MCF 10A (cell line): ENCODE measurements around the gene LPAR3. TPM values are rescaled to one million over a fixed set of nuclear protein-coding genes. Genes with fewer than 3 reads are reported as not detected.

Experiments
- BruUV-seq: library from RNA; stranded (reverse); fragments of 400-500 nt; replicated peaks from 2 replicates; lab custom pipeline; 2021; lab: Mats Ljungman, UMichigan
- CTCF ChIA-PET: fragments of 300-600 bp; sonication (Branson Sonifier 250); formaldehyde crosslinking; extraction: SDS; loops from one replicate; lab custom pipeline; 2021; ENCODE audit warnings: antibody characterized with exemption, inconsistent platforms; lab: Yijun Ruan, JAX
- POLR2A ChIA-PET: fragments of 300-600, 350-650 bp; sonication (Branson Sonifier 250); formaldehyde crosslinking; extraction: SDS; loops from one replicate; lab custom pipeline; 2020; ENCODE audit warnings: antibody characterized with exemption, inconsistent platforms; lab: Yijun Ruan, JAX
- DNase-seq: peaks from one replicate; pipeline ENCODE4 v3.0.0-alpha.2; 2018; ENCODE audit not compliant: unreplicated experiment
- H3K27ac Mint-ChIP-seq: one replicate; pipeline ENCODE4 v1.8.0; 2022; ENCODE audit warnings: mild to moderate bottlenecking, low read depth, mixed read lengths; ENCODE audit not compliant: unreplicated experiment
- H3K27me3 Mint-ChIP-seq: one replicate; pipeline ENCODE4 v1.8.0; 2022; ENCODE audit warnings: mixed read lengths; ENCODE audit not compliant: insufficient read depth, unreplicated experiment
- H3K36me3 Mint-ChIP-seq: one replicate; pipeline ENCODE4 v1.8.0; 2022; ENCODE audit warnings: mild to moderate bottlenecking, moderate library complexity, mixed read lengths; ENCODE audit not compliant: insufficient read depth, unreplicated experiment
- H3K4me1 Mint-ChIP-seq: one replicate; pipeline ENCODE4 v1.8.0; 2022; ENCODE audit warnings: mixed read lengths; ENCODE audit not compliant: insufficient read depth, unreplicated experiment
- H3K4me3 Mint-ChIP-seq: one replicate; pipeline ENCODE4 v1.8.0; 2022; ENCODE audit warnings: mild to moderate bottlenecking, moderate library complexity, mixed read lengths; ENCODE audit not compliant: unreplicated experiment
- H3K9me3 Mint-ChIP-seq: one replicate; pipeline ENCODE4 v1.8.0; 2022; ENCODE audit warnings: mixed read lengths; ENCODE audit not compliant: unreplicated experiment
- CTCF ChIP-seq: fragments of 200-600 bp; IDR thresholded peaks from one replicate; pipeline ENCODE4 v1.8.0; 2022; ENCODE audit warnings: antibody characterized with exemption, mild to moderate bottlenecking; ENCODE audit not compliant: unreplicated experiment
- intact Hi-C: fragments of 100-400 bp; cut with micrococcal nuclease; formaldehyde crosslinking; loops from 2 replicates; pipeline ENCODE4 v1.14.1; 2022
- total RNA-seq: library from RNA; stranded (reverse); gene quantifications from 2 replicates; pipeline ENCODE4 v1.2.3, GENCODE V29; 2022

The LPAR3 gene
- total RNA-seq, 1 experiment from 2014 or later = 1.0 TPM

GRCh38 chr1:84797603-84798002, 95.4 kb downstream of the LPAR3 start:
- H3K27ac Mint-ChIP-seq = no peak overlapping the region
- no peak for TF ChIP-seq CTCF
- H3K4me3 Mint-ChIP-seq = no peak overlapping the region
- no peaks in the 10 kb centered on the region for H3K27me3 Mint-ChIP-seq
- BruUV-seq = no TSS peak
- no peaks in the 10 kb centered on the region for H3K36me3 Mint-ChIP-seq
- peak; percentile 21 for DNase-seq
- ChIA-PET POLR2A (interaction anchor here (0.7 to 1.0 kb wide), 2 partner anchors 26 to 100 kb away, joined by 3 to 4 read pairs; no protein-coding TSS in a partner anchor), CTCF (no interaction called here)
- peaks cover 12% of the 10 kb centered on the region for H3K9me3 Mint-ChIP-seq
- H3K4me1 Mint-ChIP-seq = peaks cover 5% of the 10 kb centered on the region
- intact Hi-C loops = no loop called here

GRCh38 chr1:84795966-84796600, 96.9 kb downstream of the LPAR3 start:
- H3K9me3 Mint-ChIP-seq = peaks cover 23% of the 10 kb centered on the region
- H3K27ac Mint-ChIP-seq = no peak overlapping the region
- ChIA-PET POLR2A (interaction anchor here (0.5 to 1.4 kb wide), 3 partner anchors 9 to 734 kb away, joined by 3 read pairs; no protein-coding TSS in a partner anchor), CTCF (interaction anchor here (0.8 to 1.1 kb wide), 3 partner anchors 9 to 149 kb away, joined by 3 to 5 read pairs (median 3); no protein-coding TSS in a partner anchor)
- H3K27me3 Mint-ChIP-seq = no peaks in the 10 kb centered on the region
- intact Hi-C loops = no loop called here
- no peak overlapping the region for H3K4me3 Mint-ChIP-seq
- DNase-seq = no peak
- TF ChIP-seq CTCF = no peak
- no peaks in the 10 kb centered on the region for H3K36me3 Mint-ChIP-seq
- BruUV-seq = no TSS peak
- peaks cover 5% of the 10 kb centered on the region for H3K4me1 Mint-ChIP-seq

- ChIA-PET POLR2A (no interaction called here), CTCF (interaction anchor here (0.6 to 1.1 kb wide), 3 partner anchors 10 to 150 kb away, joined by 3 to 5 read pairs (median 4); no protein-coding TSS in a partner anchor)
- peaks cover 23% of the 10 kb centered on the region for H3K9me3 Mint-ChIP-seq
- H3K4me3 Mint-ChIP-seq = no peak overlapping the region
- no peak for DNase-seq
- no peak for TF ChIP-seq CTCF
- intact Hi-C loops = no loop called here
- H3K27ac Mint-ChIP-seq = no peak overlapping the region
- BruUV-seq = no TSS peak
- H3K36me3 Mint-ChIP-seq = no peaks in the 10 kb centered on the region
- peaks cover 5% of the 10 kb centered on the region for H3K4me1 Mint-ChIP-seq
- no peaks in the 10 kb centered on the region for H3K27me3 Mint-ChIP-seq
Observed at GRCh38 chr1:84795213-84795612, 97.8 kb downstream of the LPAR3 start.

- BruUV-seq = no TSS peak
- CTCF ChIA-PET = no interaction called here
Observed at GRCh38 chr1:84792421-84792820, 100.6 kb downstream of the LPAR3 start.

More at GRCh38 chr1:84792421-84792820, 100.6 kb downstream of the LPAR3 start:
- no peak overlapping the region for H3K4me3 Mint-ChIP-seq
- TF ChIP-seq CTCF = no peak
- H3K27me3 Mint-ChIP-seq = no peaks in the 10 kb centered on the region
- no peaks in the 10 kb centered on the region for H3K36me3 Mint-ChIP-seq
- no peak for DNase-seq
- H3K4me1 Mint-ChIP-seq = no peaks in the 10 kb centered on the region
- intact Hi-C loops = no loop called here
- POLR2A ChIA-PET = interaction anchor here (1.1 kb wide), 1 partner anchor 188 kb away, joined by 3 read pairs; no protein-coding TSS in a partner anchor
- no peak overlapping the region for H3K27ac Mint-ChIP-seq
- H3K9me3 Mint-ChIP-seq = peaks cover 23% of the 10 kb centered on the region
